ENCODE data around the gene LRRFIP2. TPM values are rescaled to one million over a fixed set of nuclear protein-coding genes. Genes with fewer than 3 reads are reported as not detected.

Gene LRRFIP2
- total RNA-seq, 1 donor from 2014 or later: 33.9 TPM

DNA sequence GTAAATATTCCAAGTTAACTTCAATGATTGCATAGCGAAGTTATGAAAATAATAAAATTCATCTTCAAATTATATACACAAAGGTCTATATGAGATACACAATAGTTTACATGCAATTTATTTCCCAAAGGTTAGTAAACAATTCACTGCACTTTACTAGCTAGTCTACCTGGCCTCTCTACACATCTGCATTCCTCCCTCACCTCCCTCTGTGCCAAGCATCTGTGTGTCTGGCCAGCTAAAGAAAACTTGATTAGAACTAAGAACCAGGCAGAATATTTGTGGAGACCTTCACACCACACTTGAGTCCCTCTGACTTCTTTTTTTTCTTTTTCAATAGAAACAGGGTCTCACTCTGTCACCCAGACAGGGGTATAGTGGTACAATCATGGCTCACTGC, 61.4 kb downstream of the LRRFIP2 start:
- Histone ChIP-seq H3K4me3 (ENCODE audit: low read length in 3 of 3) (no peak overlapping the region), H3K27me3 (ENCODE audit: control insufficient read depth in 3 of 3, insufficient read depth in 3 of 3, low read length in 3 of 3) (no peaks in the 10 kb centered on the region), H3K9ac (ENCODE audit: low read depth in 1 of 3, low read length in 3 of 3) (no peak overlapping the region), H3K27ac (ENCODE audit: low read depth, low read length) (no peak overlapping the region), H3K9me3 (ENCODE audit: control insufficient read depth in 3 of 3, low read length in 3 of 3) (no peaks in the 10 kb centered on the region), H3K4me1 (ENCODE audit: control insufficient read depth in 3 of 3, insufficient read depth in 3 of 3, low read length in 3 of 3) (no peaks in the 10 kb centered on the region), H3K36me3 (ENCODE audit: control insufficient read depth in 3 of 3, insufficient read depth in 3 of 3, low read length in 3 of 3) (peaks cover 3 to 8% (median 6%) of the 10 kb centered on the region in 3 donors)

DNA sequence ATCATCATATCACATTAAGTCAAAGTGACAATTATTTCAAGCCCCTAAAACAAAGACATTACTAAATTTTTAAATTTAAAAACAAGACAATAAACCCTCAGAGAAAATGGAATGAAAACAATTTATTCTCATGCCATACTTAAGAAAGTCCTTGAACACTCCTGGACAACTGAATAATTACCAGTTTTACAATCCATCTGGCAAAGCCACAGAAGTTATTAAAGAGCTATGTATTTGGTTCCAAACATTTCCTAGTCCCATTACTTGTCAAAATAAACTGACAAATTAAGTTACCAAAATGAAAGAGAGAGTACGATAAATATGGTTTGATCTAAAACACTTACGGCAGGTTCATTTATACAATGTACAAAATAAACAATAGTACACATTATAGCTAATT, 63.2 kb downstream of the LRRFIP2 start:
- Histone ChIP-seq H3K36me3 (ENCODE audit: control insufficient read depth in 3 of 3, insufficient read depth in 3 of 3, low read length in 3 of 3) (peaks cover 3 to 8% (median 6%) of the 10 kb centered on the region in 3 donors), H3K27me3 (ENCODE audit: control insufficient read depth in 3 of 3, insufficient read depth in 3 of 3, low read length in 3 of 3) (no peaks in the 10 kb centered on the region), H3K4me3 (ENCODE audit: low read length in 3 of 3) (no peak overlapping the region), H3K9ac (ENCODE audit: low read depth in 1 of 3, low read length in 3 of 3) (no peak overlapping the region), H3K4me1 (ENCODE audit: control insufficient read depth in 3 of 3, insufficient read depth in 3 of 3, low read length in 3 of 3) (no peaks in the 10 kb centered on the region), H3K9me3 (ENCODE audit: control insufficient read depth in 3 of 3, low read length in 3 of 3) (no peaks in the 10 kb centered on the region), H3K27ac (ENCODE audit: low read depth, low read length) (no peak overlapping the region)

GRCh38 chr3:37107846-37108245, 66.5 kb downstream of the LRRFIP2 start:
- Histone ChIP-seq H3K4me1 (ENCODE audit: control insufficient read depth in 3 of 3, insufficient read depth in 3 of 3, low read length in 3 of 3) (no peaks in the 10 kb centered on the region), H3K9me3 (ENCODE audit: control insufficient read depth in 3 of 3, low read length in 3 of 3) (no peaks in the 10 kb centered on the region), H3K36me3 (ENCODE audit: control insufficient read depth in 3 of 3, insufficient read depth in 3 of 3, low read length in 3 of 3) (peaks cover 0 to 11% (median 0%) of the 10 kb centered on the region in 3 donors), H3K4me3 (ENCODE audit: low read length in 3 of 3) (no peak overlapping the region), H3K9ac (ENCODE audit: low read depth in 1 of 3, low read length in 3 of 3) (no peak overlapping the region), H3K27me3 (ENCODE audit: control insufficient read depth in 3 of 3, insufficient read depth in 3 of 3, low read length in 3 of 3) (no peaks in the 10 kb centered on the region), H3K27ac (ENCODE audit: low read depth, low read length) (no peak overlapping the region)

DNA sequence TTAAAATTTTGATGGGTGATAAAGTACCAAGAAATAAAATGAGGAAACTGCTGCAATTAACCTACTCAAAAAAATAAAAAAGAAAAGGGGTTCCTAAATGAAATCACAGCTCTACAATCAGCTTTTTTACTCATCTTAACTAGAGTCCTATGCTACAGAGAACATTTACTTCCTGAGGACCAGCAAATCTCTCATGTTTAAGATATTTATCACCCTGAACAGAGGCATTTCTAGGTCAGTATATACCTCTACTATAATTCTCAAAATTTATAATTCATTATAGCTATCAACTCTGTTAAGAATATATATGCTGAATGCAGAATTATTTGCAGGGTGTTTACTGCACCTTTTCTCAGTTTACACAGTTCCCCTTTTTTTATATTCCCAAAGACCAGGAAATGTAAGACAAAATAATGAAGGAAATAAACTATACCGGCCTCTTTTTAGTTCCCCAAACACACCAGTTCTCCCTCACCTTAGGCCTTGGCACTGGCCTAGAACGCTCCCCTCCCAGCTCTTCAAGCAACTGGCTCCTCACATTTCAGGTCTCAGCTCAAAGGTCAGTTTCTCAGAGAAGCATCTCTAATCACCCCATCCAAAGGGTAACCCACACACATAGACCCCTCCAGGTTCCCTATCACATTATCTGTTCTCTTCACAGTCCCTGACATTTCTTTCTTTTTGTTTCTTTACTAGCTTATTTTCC, 71.1 kb downstream of the LRRFIP2 start:
- Histone ChIP-seq H3K9ac (ENCODE audit: low read depth in 1 of 3, low read length in 3 of 3) (no peak overlapping the region), H3K36me3 (ENCODE audit: control insufficient read depth in 3 of 3, insufficient read depth in 3 of 3, low read length in 3 of 3) (peaks cover 0 to 7% (median 0%) of the 10 kb centered on the region in 3 donors), H3K4me1 (ENCODE audit: control insufficient read depth in 3 of 3, insufficient read depth in 3 of 3, low read length in 3 of 3) (no peaks in the 10 kb centered on the region), H3K4me3 (ENCODE audit: low read length in 3 of 3) (no peak overlapping the region), H3K27me3 (ENCODE audit: control insufficient read depth in 3 of 3, insufficient read depth in 3 of 3, low read length in 3 of 3) (no peaks in the 10 kb centered on the region), H3K9me3 (ENCODE audit: control insufficient read depth in 3 of 3, low read length in 3 of 3) (no peaks in the 10 kb centered on the region), H3K27ac (ENCODE audit: low read depth, low read length) (no peak overlapping the region)

GRCh38 chr3:37100411-37100810, 74.0 kb downstream of the LRRFIP2 start:
- no peak overlapping the region for H3K9ac ChIP-seq (ENCODE audit: low read depth in 1 of 3, low read length in 3 of 3)
- no peaks in the 10 kb centered on the region for H3K9me3 ChIP-seq (ENCODE audit: control insufficient read depth in 3 of 3, low read length in 3 of 3)
- H3K4me3 ChIP-seq (ENCODE audit: low read length in 3 of 3): no peak overlapping the region
- no peaks in the 10 kb centered on the region for H3K4me1 ChIP-seq (ENCODE audit: control insufficient read depth in 3 of 3, insufficient read depth in 3 of 3, low read length in 3 of 3)
- H3K27ac ChIP-seq (ENCODE audit: low read depth, low read length): no peak overlapping the region
- peaks cover 0 to 7% (median 0%) of the 10 kb centered on the region in 3 donors for H3K36me3 ChIP-seq (ENCODE audit: control insufficient read depth in 3 of 3, insufficient read depth in 3 of 3, low read length in 3 of 3)
- no peaks in the 10 kb centered on the region for H3K27me3 ChIP-seq (ENCODE audit: control insufficient read depth in 3 of 3, insufficient read depth in 3 of 3, low read length in 3 of 3)

GRCh38 chr3:37099469-37099868, 74.9 kb downstream of the LRRFIP2 start:
- H3K9me3 ChIP-seq (ENCODE audit: control insufficient read depth in 3 of 3, low read length in 3 of 3): no peaks in the 10 kb centered on the region
- H3K4me3 ChIP-seq (ENCODE audit: low read length in 3 of 3): no peak overlapping the region
- no peak overlapping the region for H3K27ac ChIP-seq (ENCODE audit: low read depth, low read length)
- no peaks in the 10 kb centered on the region for H3K27me3 ChIP-seq (ENCODE audit: control insufficient read depth in 3 of 3, insufficient read depth in 3 of 3, low read length in 3 of 3)
- H3K4me1 ChIP-seq (ENCODE audit: control insufficient read depth in 3 of 3, insufficient read depth in 3 of 3, low read length in 3 of 3): no peaks in the 10 kb centered on the region
- peaks cover 0 to 2% (median 0%) of the 10 kb centered on the region in 3 donors for H3K36me3 ChIP-seq (ENCODE audit: control insufficient read depth in 3 of 3, insufficient read depth in 3 of 3, low read length in 3 of 3)
- no peak overlapping the region for H3K9ac ChIP-seq (ENCODE audit: low read depth in 1 of 3, low read length in 3 of 3)

- peaks cover 0 to 2% (median 0%) of the 10 kb centered on the region in 3 donors for H3K36me3 ChIP-seq (ENCODE audit: control insufficient read depth in 3 of 3, insufficient read depth in 3 of 3, low read length in 3 of 3)
- no peaks in the 10 kb centered on the region for H3K4me1 ChIP-seq (ENCODE audit: control insufficient read depth in 3 of 3, insufficient read depth in 3 of 3, low read length in 3 of 3)
- no peak overlapping the region for H3K9ac ChIP-seq (ENCODE audit: low read depth in 1 of 3, low read length in 3 of 3)
- H3K9me3 ChIP-seq (ENCODE audit: control insufficient read depth in 3 of 3, low read length in 3 of 3): no peaks in the 10 kb centered on the region
- no peak overlapping the region for H3K27ac ChIP-seq (ENCODE audit: low read depth, low read length)
- no peaks in the 10 kb centered on the region for H3K27me3 ChIP-seq (ENCODE audit: control insufficient read depth in 3 of 3, insufficient read depth in 3 of 3, low read length in 3 of 3)
- H3K4me3 ChIP-seq (ENCODE audit: low read length in 3 of 3): no peak overlapping the region
These were observed 75.5 kb downstream of the LRRFIP2 start for GRCh38 chr3:37098884-37099283.

DNA sequence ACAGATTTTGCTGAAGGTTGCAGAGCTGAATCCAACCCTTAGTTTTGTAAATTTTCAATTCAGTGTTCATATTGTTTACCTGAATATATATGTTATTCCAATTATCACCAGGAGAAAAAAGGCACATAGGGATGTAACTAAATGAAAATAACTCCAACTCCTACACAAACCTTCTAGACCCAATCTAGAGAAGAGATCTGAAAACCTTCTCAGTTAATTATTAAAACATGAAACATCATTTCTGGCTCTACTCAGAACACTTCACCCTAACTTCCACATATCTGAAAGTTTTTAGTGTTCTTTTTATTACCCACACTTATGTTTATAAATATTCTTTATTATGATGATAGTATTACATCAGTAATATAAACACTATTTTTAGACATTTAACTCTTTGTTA, 76.6 kb downstream of the LRRFIP2 start:
- peaks cover 0 to 10% (median 5%) of the 10 kb centered on the region in 3 donors for H3K36me3 ChIP-seq (ENCODE audit: control insufficient read depth in 3 of 3, insufficient read depth in 3 of 3, low read length in 3 of 3)
- no peak overlapping the region for H3K27ac ChIP-seq (ENCODE audit: low read depth, low read length)

DNA sequence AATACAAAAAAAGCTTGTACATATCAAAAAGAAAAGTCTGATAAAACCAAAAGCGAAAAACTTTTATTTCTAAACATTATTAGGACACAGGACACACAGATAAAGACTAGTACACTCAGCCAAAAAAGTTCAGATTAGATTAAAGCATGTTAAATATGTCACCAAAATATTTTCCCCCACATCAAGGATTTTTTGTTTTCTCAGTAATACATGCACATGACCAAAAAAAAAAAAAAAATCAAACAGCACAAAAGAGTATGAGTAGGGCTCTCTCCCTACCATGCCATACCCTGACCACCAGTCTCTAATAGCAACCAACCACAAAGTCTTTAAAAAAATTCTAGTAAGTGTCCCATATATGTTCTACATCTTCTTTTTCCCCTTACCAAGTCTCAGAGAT, 77.4 kb downstream of the LRRFIP2 start:
- H3K27ac ChIP-seq (ENCODE audit: low read depth, low read length): no peak overlapping the region
- H3K9ac ChIP-seq (ENCODE audit: low read depth in 1 of 3, low read length in 3 of 3): no peak overlapping the region
- no peaks in the 10 kb centered on the region for H3K4me1 ChIP-seq (ENCODE audit: control insufficient read depth in 3 of 3, insufficient read depth in 3 of 3, low read length in 3 of 3)
- H3K36me3 ChIP-seq (ENCODE audit: control insufficient read depth in 3 of 3, insufficient read depth in 3 of 3, low read length in 3 of 3): peaks cover 0 to 10% (median 8%) of the 10 kb centered on the region in 3 donors
- H3K4me3 ChIP-seq (ENCODE audit: low read length in 3 of 3): no peak overlapping the region
- H3K27me3 ChIP-seq (ENCODE audit: control insufficient read depth in 3 of 3, insufficient read depth in 3 of 3, low read length in 3 of 3): no peaks in the 10 kb centered on the region
- H3K9me3 ChIP-seq (ENCODE audit: control insufficient read depth in 3 of 3, low read length in 3 of 3): no peaks in the 10 kb centered on the region

More for the DNA sequence above, 76.6 kb downstream of the LRRFIP2 start:
- H3K9ac ChIP-seq (ENCODE audit: low read depth in 1 of 3, low read length in 3 of 3): no peak overlapping the region
- H3K4me3 ChIP-seq (ENCODE audit: low read length in 3 of 3): no peak overlapping the region
- H3K27me3 ChIP-seq (ENCODE audit: control insufficient read depth in 3 of 3, insufficient read depth in 3 of 3, low read length in 3 of 3): no peaks in the 10 kb centered on the region
- H3K9me3 ChIP-seq (ENCODE audit: control insufficient read depth in 3 of 3, low read length in 3 of 3): no peaks in the 10 kb centered on the region
- no peaks in the 10 kb centered on the region for H3K4me1 ChIP-seq (ENCODE audit: control insufficient read depth in 3 of 3, insufficient read depth in 3 of 3, low read length in 3 of 3)

GRCh38 chr3:37096288-37096687, 78.1 kb downstream of the LRRFIP2 start:
- H3K9ac ChIP-seq (ENCODE audit: low read depth in 1 of 3, low read length in 3 of 3): no peak overlapping the region
- H3K27ac ChIP-seq (ENCODE audit: low read depth, low read length): no peak overlapping the region
- no peak overlapping the region for H3K4me3 ChIP-seq (ENCODE audit: low read length in 3 of 3)
- no peaks in the 10 kb centered on the region for H3K4me1 ChIP-seq (ENCODE audit: control insufficient read depth in 3 of 3, insufficient read depth in 3 of 3, low read length in 3 of 3)
- H3K9me3 ChIP-seq (ENCODE audit: control insufficient read depth in 3 of 3, low read length in 3 of 3): no peaks in the 10 kb centered on the region
- H3K36me3 ChIP-seq (ENCODE audit: control insufficient read depth in 3 of 3, insufficient read depth in 3 of 3, low read length in 3 of 3): peaks cover 0 to 13% (median 11%) of the 10 kb centered on the region in 3 donors
- H3K27me3 ChIP-seq (ENCODE audit: control insufficient read depth in 3 of 3, insufficient read depth in 3 of 3, low read length in 3 of 3): no peaks in the 10 kb centered on the region
